GM12891 (cell line): ENCODE measurements around the gene CASKIN1.

Source experiments
- PAX5 ChIP-seq: IDR thresholded peaks from 2 replicates; pipeline ENCODE4 v1.6.1; 2011; ENCODE audit warnings: low read length, moderate library complexity, mild to moderate bottlenecking; ENCODE audit not compliant: insufficient read depth, severe bottlenecking
- POLR2A ChIP-seq: IDR thresholded peaks from 2 replicates; pipeline ENCODE4 v1.6.1; 2011; ENCODE audit warnings: low read depth, low read length, control low read depth
- POLR2AphosphoS5 ChIP-seq: IDR thresholded peaks from 2 replicates; pipeline ENCODE4 v1.6.1; 2011; ENCODE audit warnings: low read depth, low read length, control low read depth
- SPI1 ChIP-seq: IDR thresholded peaks from 2 replicates; pipeline ENCODE4 v1.6.1; 2011; ENCODE audit warnings: low read depth, low read length, control low read depth
- TAF1 ChIP-seq: IDR thresholded peaks from 2 replicates; pipeline ENCODE4 v1.6.1; 2011; ENCODE audit warnings: low read depth, low read length, control low read depth

DNA sequence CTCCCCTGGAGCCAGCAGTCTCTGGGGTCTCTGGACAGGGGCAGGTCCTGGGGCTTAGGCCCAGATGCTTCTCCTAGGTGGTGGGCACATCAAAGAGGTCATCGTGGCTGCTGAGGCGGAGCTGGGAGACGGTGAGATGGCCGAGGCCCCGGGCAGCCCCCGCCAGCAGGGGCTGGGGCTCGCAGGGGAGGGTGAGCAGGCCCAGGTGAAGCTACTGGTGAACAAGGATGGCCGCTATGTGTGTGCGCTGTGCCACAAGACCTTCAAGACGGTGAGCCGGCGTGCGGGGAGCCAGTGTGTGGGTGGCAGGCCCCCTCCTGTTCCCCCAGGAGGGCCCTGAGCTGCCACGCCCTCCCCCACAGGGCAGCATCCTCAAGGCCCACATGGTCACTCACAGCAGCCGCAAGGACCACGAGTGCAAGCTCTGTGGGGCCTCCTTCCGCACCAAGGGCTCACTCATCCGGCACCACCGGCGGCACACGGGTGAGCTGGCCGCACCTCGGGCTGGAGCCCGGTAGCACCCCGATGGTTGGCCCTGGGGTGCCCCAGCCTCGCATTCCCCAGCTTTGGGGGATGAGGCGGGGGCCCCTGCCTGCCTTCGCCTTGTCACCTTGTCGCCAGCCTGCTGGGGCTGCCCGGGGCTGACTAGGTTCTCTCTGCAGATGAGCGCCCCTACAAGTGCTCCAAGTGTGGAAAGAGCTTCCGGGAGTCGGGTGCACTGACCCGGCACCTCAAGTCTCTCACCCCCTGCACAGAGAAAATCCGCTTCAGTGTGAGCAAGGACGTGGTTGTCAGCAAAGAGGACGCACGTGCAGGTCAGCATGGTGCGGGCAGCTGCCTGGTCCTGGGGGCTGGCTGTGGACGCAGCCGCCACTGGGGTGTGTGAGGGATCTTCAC, 35.9 kb upstream of the CASKIN1 start:
- 0 out of 2 replicates have a peak, but pooled peaks have one; percentile 25 for TF ChIP-seq POLR2AphosphoS5
- TF ChIP-seq PAX5: no peak
- no peak for TF ChIP-seq SPI1
- TF ChIP-seq POLR2A: no peak
- TF ChIP-seq TAF1: no peak
